GM12878 (cell line): ENCODE measurements around the gene RBMS3. TPM values are rescaled to one million over a fixed set of nuclear protein-coding genes. Genes with fewer than 3 reads are reported as not detected.

Experiments used
- ATAC-seq: fragments of 200-7000 bp; cut with Tn5 transposase; 3 replicates; pipeline ENCODE4 v1.9.1; 2020; ENCODE audit warnings: mild to moderate bottlenecking, moderate library complexity
- BruUV-seq: library from RNA; stranded (reverse); fragments of 400-500 nt; replicated peaks from 2 replicates; lab custom pipeline; 2021; lab: Mats Ljungman, UMichigan
- CTCF ChIA-PET: fragments of 300-600 bp; sonication (Branson Sonifier 250); formaldehyde crosslinking; extraction: SDS; loops from one replicate; lab custom pipeline; 2021; ENCODE audit warnings: inconsistent platforms; lab: Yijun Ruan, JAX
- POLR2A ChIA-PET: fragments of 350-600 bp; formaldehyde crosslinking; extraction: SDS; loops from one replicate; lab custom pipeline; 2021; ENCODE audit warnings: inconsistent platforms; lab: Charles Lee
- RAD21 ChIA-PET: fragments of 300-600 bp; sonication (Branson Sonifier 250); formaldehyde crosslinking; loops from one replicate; lab custom pipeline; 2023; ENCODE audit warnings: antibody characterized with exemption; ENCODE audit not compliant: unreplicated experiment; lab: Charles Lee
- SMC1A ChIA-PET: fragments of 300-600 bp; sonication (Branson Sonifier 250); formaldehyde crosslinking; loops from one replicate; lab custom pipeline; 2023; ENCODE audit not compliant: unreplicated experiment, uncharacterized antibody; lab: Charles Lee
- DNase-seq: peaks from one replicate; pipeline ENCODE4 v3.0.0-alpha.2; 2011; ENCODE audit warnings: low read depth, low spot score
- FAIRE-seq: peaks from 3 replicates; lab custom pipeline; 2011; peaks lifted over from hg19 to GRCh38; lab: Jason Lieb, UNC
- H2AFZ ChIP-seq: 2 replicates; pipeline ENCODE4 v1.6.0; 2011; ENCODE audit warnings: low read depth, low read length, control low read depth; ENCODE audit not compliant: control insufficient read depth
- H3K27ac ChIP-seq: 2 replicates; pipeline ENCODE4 v1.5.1; 2011; ENCODE audit warnings: control low read depth; ENCODE audit not compliant: control insufficient read depth, insufficient read depth
- H3K27me3 ChIP-seq, 2 experiments: replicated peaks in 1 of 2; 2 replicates each; pipeline versions ENCODE4 v1.6.0 to v1.6.1; 2011; ENCODE audit warnings: low read length in 1 of 2; ENCODE audit not compliant: control insufficient read depth in 2 of 2, insufficient read depth in 2 of 2
- H3K36me3 ChIP-seq, 2 experiments: 2 replicates each; pipeline ENCODE4 v1.5.1; 2011; ENCODE audit warnings: low read length in 1 of 2; ENCODE audit not compliant: control insufficient read depth in 2 of 2, insufficient read depth in 2 of 2
- H3K4me1 ChIP-seq: 2 replicates; pipeline ENCODE4 v1.6.1; 2011; ENCODE audit warnings: mild to moderate bottlenecking, low read length, moderate library complexity, mixed read lengths; ENCODE audit not compliant: control insufficient read depth, insufficient read depth
- H3K4me2 ChIP-seq: 2 replicates; pipeline ENCODE4 v1.6.0; 2011; ENCODE audit warnings: control low read depth; ENCODE audit not compliant: control insufficient read depth, insufficient read depth
- H3K4me3 ChIP-seq: fragments of 200-600 bp; sonication (generic); 2 replicates; pipeline ENCODE4 v1.5.1; 2016
- H3K79me2 ChIP-seq: 2 replicates; pipeline ENCODE4 v1.6.0; 2011; ENCODE audit warnings: low read length; ENCODE audit not compliant: control insufficient read depth, insufficient read depth
- H3K9ac ChIP-seq: 2 replicates; pipeline ENCODE4 v1.8.0; 2011; ENCODE audit warnings: low read length, control low read depth, mixed read lengths; ENCODE audit not compliant: control insufficient read depth, insufficient read depth
- H3K9me3 ChIP-seq: replicated peaks from 3 replicates; pipeline ENCODE4 v1.5.1; 2011; ENCODE audit warnings: mild to moderate bottlenecking, low read length; ENCODE audit not compliant: control insufficient read depth, insufficient read depth
- H4K20me1 ChIP-seq: 2 replicates; pipeline ENCODE4 v1.6.0; 2011; ENCODE audit not compliant: control insufficient read depth, insufficient read depth
- ATF7 ChIP-seq: fragments of 450-650 bp; IDR thresholded peaks from 2 replicates; pipeline ENCODE4 v1.6.1; 2016; ENCODE audit warnings: low read depth, mild to moderate bottlenecking
- HDAC6 ChIP-seq: fragments of 200-600 bp; sonication (generic); IDR thresholded peaks from one replicate; pipeline ENCODE4 v1.8.0; 2017; ENCODE audit warnings: antibody characterized with exemption; ENCODE audit not compliant: unreplicated experiment
- KLF5 ChIP-seq: fragments of 450-650 bp; IDR thresholded peaks from 2 replicates; pipeline ENCODE4 v1.6.1; 2014; ENCODE audit warnings: mild to moderate bottlenecking; ENCODE audit not compliant: partially characterized antibody
- MEF2B ChIP-seq: fragments of 450-650 bp; IDR thresholded peaks from 2 replicates; pipeline ENCODE4 v1.6.1; 2018; ENCODE audit warnings: mild to moderate bottlenecking, moderate library complexity; ENCODE audit not compliant: partially characterized antibody, poor library complexity, severe bottlenecking
- MYB ChIP-seq: fragments of 150-350 bp; IDR thresholded peaks from 2 replicates; pipeline ENCODE4 v1.6.1; 2014; ENCODE audit warnings: mild to moderate bottlenecking, low read depth, low read length, borderline replicate concordance
- TAF1 ChIP-seq: IDR thresholded peaks from 2 replicates; pipeline ENCODE4 v1.6.1; 2011; ENCODE audit warnings: mild to moderate bottlenecking, low read depth, low read length, borderline replicate concordance
- ZBED1 ChIP-seq: IDR thresholded peaks from 2 replicates; pipeline ENCODE4 v1.6.1; 2016; ENCODE audit warnings: borderline replicate concordance
- WGBS: methylation state at CpG from one replicate; pipeline ENCODE4 v1.1.6; 2016; ENCODE audit warnings: low lambda C conversion rate; ENCODE audit not compliant: insufficient replicate concordance, insufficient coverage; ENCODE audit errors: missing lambda C conversion rate; 5-methylcytosine and 5-hydroxymethylcytosine counted together
- in situ Hi-C: fragments of 300-500 bp; cut with MboI; formaldehyde crosslinking; loops from 9 replicates; pipeline ENCODE4 v1.14.3; 2018; ENCODE audit warnings: mixed read lengths
- intact Hi-C: fragments of 100-400 bp; cut with micrococcal nuclease; formaldehyde crosslinking; loops from one replicate; pipeline ENCODE4 v1.14.2; 2022; ENCODE audit not compliant: unreplicated experiment
- polyA plus RNA-seq, 11 experiments: library from polyadenylated mRNA; depleted of rRNA in 4 of 11; unstranded in 6 of 11; stranded (reverse) in 5 of 11; fragments of >200 nt; fragmentation: Nextera tagmentation in 4 of 11; fragmentation: Illumina TruSeq in 1 of 11; extraction: Ambion mirVana in 4 of 11; extraction: Trizol in 1 of 11; gene quantifications; 1 replicate in 1 of 11; 2 replicates in 10 of 11; pipeline versions ENCODE4 v1.2.1 to v1.2.3, GENCODE V29; 2011 to 2016; ENCODE audit warnings: inconsistent platforms in 2 of 11, missing spikeins in 2 of 11, low read depth in 1 of 11
- total RNA-seq, 4 experiments: library from RNA; depleted of rRNA in 3 of 4; stranded (reverse); fragments of >200 nt in 3 of 4; fragmentation: Illumina TruSeq in 1 of 4; extraction: Trizol in 1 of 4; gene quantifications; 2 replicates each; pipeline versions ENCODE4 v1.2.1 to v1.2.3, GENCODE V29; 2013 to 2021

RBMS3 gene
- total and polyA plus RNA-seq, 10 of the 15 experiments (the other 5 are each of a cell fraction or from before 2014, with no cell fraction given): 0.79 to 4.7 (median 3.1) TPM

DNA sequence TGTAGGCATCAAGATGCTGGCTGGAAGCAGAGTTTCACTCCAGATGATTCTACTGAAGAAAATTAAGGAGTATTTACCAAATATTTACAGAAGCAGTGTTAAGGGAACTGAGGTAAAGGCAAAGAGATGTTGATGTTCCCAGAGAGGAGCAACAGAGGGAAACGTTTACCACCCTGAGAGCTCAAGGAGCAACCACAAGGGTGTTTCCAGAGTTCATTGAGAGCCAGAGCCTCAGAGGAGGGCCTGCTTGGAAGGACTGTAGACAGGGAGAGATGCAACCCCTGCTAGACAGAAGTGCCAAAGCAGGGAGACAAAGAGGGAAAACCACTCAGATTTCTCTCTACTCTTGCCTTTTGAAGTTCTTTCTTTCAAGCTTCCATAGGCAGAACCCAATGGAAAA, 474.5 kb downstream of the RBMS3 start:
- Histone ChIP-seq H3K4me2 (no peak overlapping the region), H3K27ac (no peak overlapping the region), H3K9me3 (no peaks in the 10 kb centered on the region), H3K4me1 (no peaks in the 10 kb centered on the region), H3K9ac (no peak overlapping the region), H3K4me3 (no peak overlapping the region), H3K36me3 (no peaks in the 10 kb centered on the region), H3K79me2 (no peaks in the 10 kb centered on the region), H2AFZ (no peak overlapping the region), H4K20me1 (no peaks in the 10 kb centered on the region), H3K27me3 (no peaks in the 10 kb centered on the region)
- POLR2A ChIA-PET: interaction anchor here (0.8 kb wide), 1 partner anchor 484 kb away, joined by 5 read pairs; no protein-coding TSS in a partner anchor
- in situ Hi-C loops (no loop called here), intact Hi-C loops (no loop called here)
- DNase-seq (no peak), FAIRE-seq (no peak), ATAC-seq (no peak)
- SMC1A ChIA-PET: interaction anchor here (0.8 to 3.2 kb wide), 2 partner anchors 13 to 232 kb away, joined by 3 to 10 read pairs; no protein-coding TSS in a partner anchor
- CTCF ChIA-PET: interaction anchor here (0.6 kb wide), 1 partner anchor 8 kb away, joined by 3 read pairs; no protein-coding TSS in a partner anchor
- RAD21 ChIA-PET: no interaction called here
- no peak for TF ChIP-seq KLF5
- no peak for TF ChIP-seq MYB
- TF ChIP-seq ATF7: no peak
- no peak for TF ChIP-seq HDAC6
- TF ChIP-seq TAF1: no peak
- no peak for TF ChIP-seq ZBED1
- no peak for TF ChIP-seq MEF2B
- no TSS peak for BruUV-seq
- 6% methylated on average over 1 of the region's 1 CpG for WGBS
